Esophagus squamous epithelium (tissue), 5 donors: ENCODE data around the gene PRKCQ. TPM values are rescaled to one million over a fixed set of nuclear protein-coding genes. Genes with fewer than 3 reads are reported as not detected.

Experiments
- DNase-seq: peaks from one replicate; lab custom pipeline; 2025; lab: John Stamatoyannopoulos, UW
- H3K27ac ChIP-seq, 4 donors: fragments of 200-600 bp; sonication (generic); one replicate each; pipeline ENCODE4 v1.5.1; 2016 to 2019; ENCODE audit warnings: mild to moderate bottlenecking in 1 of 4
- H3K27me3 ChIP-seq, 4 donors: fragments of 200-600 bp; sonication (generic); 1 replicate in 3 of 4; 2 replicates in 1 of 4; pipeline versions ENCODE4 v1.5.1 to v1.6.0; 2017 to 2021; ENCODE audit warnings: antibody characterized with exemption in 1 of 4
- H3K36me3 ChIP-seq, 3 donors: fragments of 200-600 bp; sonication (generic); one replicate each; pipeline ENCODE4 v1.5.1; 2016 to 2019
- H3K4me1 ChIP-seq, 3 donors: fragments of 200-600 bp; sonication (generic); one replicate each; pipeline ENCODE4 v1.5.1; 2017 to 2019
- H3K4me3 ChIP-seq, 4 donors: fragments of 200-600 bp; sonication (generic); 1 replicate in 3 of 4; 2 replicates in 1 of 4; pipeline ENCODE4 v1.5.1; 2016 to 2019; ENCODE audit warnings: mild to moderate bottlenecking in 2 of 4, moderate library complexity in 1 of 4
- H3K9me3 ChIP-seq, 3 donors: fragments of 200-600 bp; sonication (generic); one replicate each; pipeline ENCODE4 v1.5.1; 2016 to 2019
- CTCF ChIP-seq, 6 experiments: fragments of 450-650 bp in 4 of 6; fragments of 200-600 bp in 2 of 6; sonication (generic) in 2 of 6; IDR thresholded peaks; one replicate each; pipeline ENCODE4 v1.5.1; 2016 to 2019; ENCODE audit warnings: antibody characterized with exemption in 6 of 6, mild to moderate bottlenecking in 4 of 6, moderate library complexity in 4 of 6
- POLR2A ChIP-seq, 4 donors: fragments of 450-650 bp; IDR thresholded peaks; one replicate each; pipeline ENCODE4 v1.6.1; 2017; ENCODE audit warnings: antibody characterized with exemption in 4 of 4, mild to moderate bottlenecking in 4 of 4, moderate library complexity in 3 of 4
- WGBS, 2 donors: methylation state at CpG; one replicate each; pipeline ENCODE4 v1.1.5; 2018; 5-methylcytosine and 5-hydroxymethylcytosine counted together
- intact Hi-C: fragments of 100-400 bp; cut with DNase I; formaldehyde crosslinking; loops from one replicate; pipeline ENCODE4 v1.15.0; 2022
- total RNA-seq, 4 donors: library from RNA; depleted of rRNA; stranded (reverse); fragments of >200 nt; gene quantifications; one replicate each; pipeline ENCODE4 v1.1.0, GENCODE V29; 2016
- donor health status: DM: yes; HTN: yes; CAD: no.

PRKCQ gene
- total RNA-seq, 4 donors from 2014 or later = 0.76 to 2.7 (median 1.4) TPM

- Histone ChIP-seq H3K4me3 (no peak overlapping the region), H3K4me1 (peaks cover 0 to 3% (median 0%) of the 10 kb centered on the region in 3 donors), H3K9me3 (no peaks in the 10 kb centered on the region), H3K27me3 (no peaks in the 10 kb centered on the region), H3K27ac (no peak overlapping the region), H3K36me3 (no peaks in the 10 kb centered on the region)
- intact Hi-C loops = no loop called here
- WGBS, 2 donors = 70 to 78% methylated on average over 5 of the region's 5 CpGs
- DNase-seq = no peak
- TF ChIP-seq POLR2A (IDR thresholded peaks at IDR 0.05) = no peak
- TF ChIP-seq CTCF (IDR thresholded peaks at IDR 0.05) = no peak
Observed at GRCh38 chr10:6507311-6507710, 72.8 kb downstream of the PRKCQ start.

DNA sequence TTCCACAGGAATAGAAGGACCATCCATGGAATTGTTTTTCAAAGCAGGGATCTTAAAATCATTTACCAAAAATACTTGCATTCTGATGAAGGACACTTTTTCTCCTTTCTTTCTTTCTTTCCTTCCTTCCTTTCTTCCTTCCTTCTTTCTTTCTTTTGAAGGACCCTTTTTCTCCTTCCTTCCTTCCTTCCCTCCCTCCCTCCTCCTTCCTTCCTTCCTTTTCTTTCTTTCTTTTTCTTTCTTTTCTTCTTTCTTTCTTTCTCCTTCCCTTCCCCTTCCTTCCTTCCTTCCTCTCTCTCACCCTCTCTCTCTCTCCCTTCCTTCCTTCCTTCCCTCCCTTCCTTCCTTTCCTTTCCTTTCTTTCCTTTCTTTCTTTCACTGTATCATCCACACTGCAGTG, 74.8 kb downstream of the PRKCQ start:
- no peak for DNase-seq
- Histone ChIP-seq H3K4me3 (no peak overlapping the region), H3K4me1 (peaks cover 0 to 14% (median 0%) of the 10 kb centered on the region in 3 donors), H3K9me3 (no peaks in the 10 kb centered on the region), H3K27ac (no peak overlapping the region), H3K27me3 (no peaks in the 10 kb centered on the region), H3K36me3 (no peaks in the 10 kb centered on the region)
- TF ChIP-seq POLR2A (IDR thresholded peaks at IDR 0.05) (no peak), CTCF (IDR thresholded peaks at IDR 0.05) (no peak)
- intact Hi-C loops = no loop called here

DNA sequence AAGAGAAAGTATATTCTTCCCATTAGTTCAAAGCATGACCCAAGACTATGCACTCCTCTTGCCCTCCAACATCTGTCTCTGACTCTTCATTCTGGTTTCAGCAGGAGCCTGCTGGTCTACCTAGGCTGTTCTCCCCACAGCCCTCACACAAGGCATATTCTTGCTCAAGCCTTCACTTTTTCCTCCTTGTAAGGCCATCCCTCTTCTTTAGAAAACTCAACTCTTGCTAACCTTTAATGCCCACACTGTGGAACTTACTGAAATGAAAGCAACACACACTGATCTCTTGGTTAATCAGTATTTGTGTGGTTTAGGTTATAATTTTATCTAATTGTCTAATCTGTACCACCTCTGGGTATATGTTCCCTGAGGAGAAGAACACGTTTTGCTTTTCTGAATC, 75.8 kb downstream of the PRKCQ start:
- Histone ChIP-seq H3K4me1 (peaks cover 0 to 14% (median 0%) of the 10 kb centered on the region in 3 donors), H3K27ac (no peak overlapping the region), H3K4me3 (no peak overlapping the region), H3K27me3 (no peaks in the 10 kb centered on the region), H3K36me3 (no peaks in the 10 kb centered on the region), H3K9me3 (no peaks in the 10 kb centered on the region)
- DNase-seq = no peak
- WGBS, 2 donors = 55 to 69% methylated on average over 1 of the region's 1 CpG
- TF ChIP-seq POLR2A (IDR thresholded peaks at IDR 0.05) (no peak), CTCF (IDR thresholded peaks at IDR 0.05) (no peak)
- intact Hi-C loops = no loop called here

DNA sequence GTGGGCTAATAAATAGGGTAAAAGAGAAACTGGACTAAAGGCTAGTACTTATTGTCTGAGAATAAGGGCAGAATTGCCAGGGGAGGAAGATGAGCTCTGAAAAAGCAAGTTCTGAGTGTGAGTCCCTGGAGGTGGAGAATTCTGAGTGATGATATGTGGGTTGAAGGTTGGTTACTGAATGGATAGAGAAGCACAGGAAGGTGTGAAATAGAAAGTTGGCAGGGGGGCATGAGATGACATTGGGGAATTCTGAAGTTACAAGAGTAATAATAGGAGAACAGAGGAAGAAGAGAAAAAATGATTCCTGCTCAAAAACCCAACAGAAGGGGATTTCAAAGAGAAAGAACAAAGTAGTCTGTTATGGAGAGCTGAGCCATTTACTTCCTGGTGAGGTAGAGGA, 76.9 kb downstream of the PRKCQ start:
- Histone ChIP-seq H3K4me1 (peaks cover 0 to 14% (median 0%) of the 10 kb centered on the region in 3 donors), H3K27me3 (peaks cover 0 to 8% (median 0%) of the 10 kb centered on the region in 4 donors), H3K36me3 (no peaks in the 10 kb centered on the region), H3K4me3 (no peak overlapping the region), H3K27ac (no peak overlapping the region), H3K9me3 (no peaks in the 10 kb centered on the region)
- intact Hi-C loops = no loop called here
- DNase-seq = no peak
- TF ChIP-seq POLR2A (IDR thresholded peaks at IDR 0.05) (no peak), CTCF (IDR thresholded peaks at IDR 0.05) (no peak)

DNA sequence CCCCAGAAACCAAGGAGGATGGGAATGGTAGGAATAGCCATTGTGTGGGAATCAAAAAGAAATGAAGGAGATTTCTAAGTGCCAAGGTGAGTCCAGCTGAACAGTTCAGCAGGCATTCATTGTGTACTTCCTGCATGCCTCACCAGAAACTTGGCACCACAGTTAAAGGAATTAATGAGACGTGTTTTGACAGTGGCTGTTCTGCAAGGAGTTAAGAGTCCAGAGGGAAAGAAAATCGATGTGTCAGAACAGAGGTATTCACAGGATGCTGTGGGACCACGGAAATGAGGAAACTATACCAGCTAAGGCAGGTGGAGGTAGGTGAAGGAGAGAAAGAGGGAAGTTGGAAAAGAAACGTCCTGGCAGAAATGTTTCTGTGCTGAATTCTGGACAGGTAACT, 78.1 kb downstream of the PRKCQ start:
- TF ChIP-seq CTCF (IDR thresholded peaks at IDR 0.05) = no peak
- 28 to 32% methylated on average over 4 of the region's 4 CpGs for WGBS, 2 donors
- intact Hi-C loops = no loop called here
- Histone ChIP-seq H3K36me3 (no peaks in the 10 kb centered on the region), H3K9me3 (no peaks in the 10 kb centered on the region), H3K4me1 (peaks cover 0 to 14% (median 0%) of the 10 kb centered on the region in 3 donors), H3K27ac (peak overlapping the region in 1 of 4 donors; percentile 31), H3K4me3 (no peak overlapping the region), H3K27me3 (peaks cover 0 to 8% (median 0%) of the 10 kb centered on the region in 4 donors)
- DNase-seq = no peak
